K562 (cell line): ENCODE measurements around the gene RAPSN. TPM values are rescaled to one million over a fixed set of nuclear protein-coding genes. Genes with fewer than 3 reads are reported as not detected.

Experiments used
- DNMT1 ChIP-seq: fragments of 450-650 bp; IDR thresholded peaks from 2 replicates; pipeline ENCODE4 v1.6.1; 2016; ENCODE audit warnings: antibody characterized with exemption, mild to moderate bottlenecking
- FOXP4 ChIP-seq: sonication (generic); formaldehyde crosslinking; IDR thresholded peaks from 2 replicates; pipeline ENCODE4 v1.8.0; 2022; ENCODE audit warnings: mild to moderate bottlenecking, missing genetic modification reagents, borderline replicate concordance
- KDM1A ChIP-seq, 2 experiments: fragments of 450-650 bp; IDR thresholded peaks; 2 replicates each; pipeline ENCODE4 v1.6.1; 2016; ENCODE audit warnings: mild to moderate bottlenecking in 2 of 2
- KDM2B ChIP-seq: fragments of 250-450 bp; sonication (Bioruptor Pico); IDR thresholded peaks from 2 replicates; pipeline ENCODE4 v1.8.0; 2021; ENCODE audit warnings: mild to moderate bottlenecking, moderate library complexity
- MYNN ChIP-seq, 2 experiments: sonication (generic); formaldehyde crosslinking in 1 of 2; IDR thresholded peaks; 2 replicates each; pipeline versions ENCODE4 v1.5.0 to v1.6.1; 2016 to 2020; ENCODE audit warnings: antibody characterized with exemption in 1 of 2, missing genetic modification reagents in 1 of 2
- ZBTB49 ChIP-seq: sonication (generic); formaldehyde crosslinking; IDR thresholded peaks from 2 replicates; pipeline ENCODE4 v1.8.0; 2022; ENCODE audit warnings: missing genetic modification reagents, mild to moderate bottlenecking, borderline replicate concordance
- ZBTB9 ChIP-seq: fragments of 450-650 bp; formaldehyde crosslinking; IDR thresholded peaks from 2 replicates; pipeline ENCODE4 v1.4.0; 2020; ENCODE audit warnings: mild to moderate bottlenecking, moderate library complexity
- polyA plus RNA-seq, 8 experiments: library from polyadenylated mRNA; depleted of rRNA in 4 of 8; stranded (reverse) in 5 of 8; unstranded in 3 of 8; fragments of >200 nt; fragmentation: Nextera tagmentation in 2 of 8; fragmentation: Illumina TruSeq in 1 of 8; extraction: Ambion mirVana in 2 of 8; extraction: Trizol in 1 of 8; gene quantifications; 2 replicates each; pipeline versions ENCODE4 v1.2.1 to v1.2.3, GENCODE V29; 2011 to 2014; ENCODE audit warnings: inconsistent platforms in 1 of 8, missing spikeins in 1 of 8
- total RNA-seq, 7 experiments: library from RNA; depleted of rRNA in 6 of 7; stranded (reverse); fragments of >200 nt in 6 of 7; fragmentation: Illumina TruSeq in 2 of 7; extraction: Trizol in 2 of 7; gene quantifications; 2 replicates each; pipeline versions ENCODE4 v1.2.1 to v1.2.3, GENCODE V29; 2011 to 2021; ENCODE audit warnings: low replicate concordance in 1 of 7

RAPSN gene
- total and polyA plus RNA-seq, 9 of the 15 experiments (the other 6 are each of a cell fraction or from before 2014, with no cell fraction given), result 0.06 to 0.11 TPM; not detected in 7

GRCh38 chr11:47400768-47401279, 48.1 kb downstream of the RAPSN start (continued):
- TF ChIP-seq FOXP4 (CRISPR knock-in tag), result no peak
- TF ChIP-seq MYNN (IDR thresholded peaks at IDR 0.05), result no peak
- TF ChIP-seq MYNN (CRISPR knock-in tag; IDR thresholded peaks at IDR 0.05), result no peak
- TF ChIP-seq ZBTB49 (CRISPR knock-in tag), result no peak
- TF ChIP-seq ZBTB9, result no peak
- peak; percentile 80 for TF ChIP-seq KDM1A (IDR thresholded peaks at IDR 0.05)
- TF ChIP-seq KDM2B (CRISPR knock-in tag), result no peak
- no peak for TF ChIP-seq DNMT1
